Breast epithelium (tissue), 4 donors: ENCODE data around the gene MPO. TPM values are rescaled to one million over a fixed set of nuclear protein-coding genes. Genes with fewer than 3 reads are reported as not detected.

ENCODE experiments used
- DNase-seq, 2 donors: peaks; one replicate each; pipeline ENCODE4 v3.0.0-alpha.2; 2019; ENCODE audit warnings: low spot score in 2 of 2
- H3K27ac ChIP-seq, 2 donors: fragments of 200-600 bp; sonication (generic) in 1 of 2; one replicate each; pipeline ENCODE4 v1.5.1; 2016 to 2019; ENCODE audit warnings: mild to moderate bottlenecking in 1 of 2
- H3K27me3 ChIP-seq, 2 donors: fragments of 200-600 bp; sonication (generic) in 1 of 2; one replicate each; pipeline versions ENCODE4 v1.5.1 to v1.6.0; 2017 to 2019; ENCODE audit warnings: control low read depth in 1 of 2, mild to moderate bottlenecking in 1 of 2
- H3K36me3 ChIP-seq: fragments of 200-600 bp; one replicate; pipeline ENCODE4 v1.5.1; 2019
- H3K4me1 ChIP-seq, 2 donors: fragments of 200-600 bp; sonication (generic); one replicate each; pipeline ENCODE4 v1.5.1; 2016 to 2019; ENCODE audit warnings: control low read depth in 1 of 2
- H3K4me3 ChIP-seq, 3 donors: fragments of 200-600 bp; sonication (generic); 1 replicate in 2 of 3; 2 replicates in 1 of 3; pipeline ENCODE4 v1.5.1; 2016 to 2019; ENCODE audit warnings: mild to moderate bottlenecking in 3 of 3, moderate library complexity in 2 of 3
- H3K9me3 ChIP-seq, 2 donors: fragments of 200-600 bp; sonication (generic) in 1 of 2; one replicate each; pipeline ENCODE4 v1.5.1; 2016 to 2019; ENCODE audit warnings: control low read depth in 1 of 2
- CTCF ChIP-seq, 3 donors: fragments of 450-650 bp; IDR thresholded peaks; one replicate each; pipeline ENCODE4 v1.5.1; 2016 to 2017; ENCODE audit warnings: antibody characterized with exemption in 3 of 3, mild to moderate bottlenecking in 3 of 3, moderate library complexity in 3 of 3
- POLR2A ChIP-seq: fragments of 450-650 bp; IDR thresholded peaks from one replicate; pipeline ENCODE4 v1.6.1; 2016; ENCODE audit warnings: antibody characterized with exemption, mild to moderate bottlenecking, moderate library complexity
- POLR2AphosphoS5 ChIP-seq, 3 donors: sonication (generic); formaldehyde crosslinking; IDR thresholded peaks; one replicate each; pipeline ENCODE4 v1.6.1; 2017; ENCODE audit warnings: antibody characterized with exemption in 3 of 3
- intact Hi-C: fragments of 100-400 bp; cut with DNase I; formaldehyde crosslinking; loops from one replicate; pipeline ENCODE4 v1.15.1; 2023; ENCODE audit warnings: low total_unique reads
- total RNA-seq, 3 donors: library from RNA; depleted of rRNA; stranded (reverse); fragments of >200 nt; gene quantifications; one replicate each; pipeline ENCODE4 v1.1.0, GENCODE V29; 2016

Gene MPO
- total RNA-seq, 3 donors from 2014 or later = 0.16 TPM; not detected in 2

GRCh38 chr17:58264407-58265103 is 16.2 kb downstream of the MPO start:
- no peaks in the 10 kb centered on the region for H3K4me1 ChIP-seq
- H3K4me3 ChIP-seq = no peak overlapping the region
- H3K27ac ChIP-seq = no peak overlapping the region
- H3K36me3 ChIP-seq = no peaks in the 10 kb centered on the region
- no peaks in the 10 kb centered on the region for H3K9me3 ChIP-seq
- peaks cover 0 to 35% of the 10 kb centered on the region in 2 donors for H3K27me3 ChIP-seq
- DNase-seq = no peak
- TF ChIP-seq POLR2AphosphoS5 (IDR thresholded peaks at IDR 0.05) = no peak
- no peak for TF ChIP-seq CTCF (IDR thresholded peaks at IDR 0.05)
- no peak for TF ChIP-seq POLR2A
- intact Hi-C loops = no loop called here

DNA sequence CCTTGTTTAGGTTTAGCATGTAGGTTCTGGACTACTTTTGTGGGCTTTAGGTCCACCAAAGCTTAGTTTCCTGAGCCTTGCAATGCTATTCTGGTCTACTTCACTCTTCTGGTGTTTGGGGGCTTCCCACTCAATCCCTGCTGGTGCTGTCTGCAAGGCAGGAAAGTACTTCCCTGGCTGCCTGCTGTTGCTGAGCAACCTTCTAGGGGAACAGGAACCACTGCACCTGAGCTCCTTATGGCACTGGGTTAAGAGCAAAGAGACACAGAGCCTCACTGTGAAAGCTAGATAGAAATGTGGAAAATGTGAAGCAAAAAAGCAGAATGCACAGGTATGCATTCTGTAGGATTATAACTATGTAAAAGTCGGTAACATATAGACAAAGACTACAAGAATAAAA is 17.0 kb downstream of the MPO start:
- H3K9me3 ChIP-seq = no peaks in the 10 kb centered on the region
- no peak for DNase-seq
- intact Hi-C loops = no loop called here

DNA sequence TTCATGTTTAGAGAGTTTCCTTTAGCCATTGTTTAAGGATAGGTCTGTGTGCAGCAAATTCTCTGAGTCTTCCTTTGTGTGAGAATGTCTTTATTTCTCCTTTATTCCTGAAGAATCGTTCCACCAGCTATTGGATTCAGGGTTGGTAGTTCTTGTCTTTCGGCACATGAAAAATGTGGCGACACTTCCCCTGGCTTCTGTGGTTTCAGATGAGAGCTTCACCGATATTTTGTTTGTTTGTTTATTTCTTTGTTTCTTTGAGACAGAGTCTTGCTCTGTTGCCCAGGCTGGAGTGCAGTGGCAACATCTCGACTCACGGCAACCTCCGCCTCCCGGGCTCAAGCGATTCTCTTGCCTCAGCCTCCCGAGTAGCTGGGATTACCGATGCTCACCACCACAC is 18.6 kb downstream of the MPO start:
- no peak overlapping the region for H3K27ac ChIP-seq
- intact Hi-C loops = no loop called here
- no peak for DNase-seq
- no peaks in the 10 kb centered on the region for H3K4me1 ChIP-seq
- H3K4me3 ChIP-seq = no peak overlapping the region
- TF ChIP-seq CTCF (IDR thresholded peaks at IDR 0.05) (no peak), POLR2AphosphoS5 (IDR thresholded peaks at IDR 0.05) (no peak), POLR2A (no peak)
- no peaks in the 10 kb centered on the region for H3K36me3 ChIP-seq
- peaks cover 0 to 29% of the 10 kb centered on the region in 2 donors for H3K27me3 ChIP-seq
- no peaks in the 10 kb centered on the region for H3K9me3 ChIP-seq

More for the DNA sequence above, 17.0 kb downstream of the MPO start:
- H3K27me3 ChIP-seq = peaks cover 0 to 35% of the 10 kb centered on the region in 2 donors
- H3K36me3 ChIP-seq = no peaks in the 10 kb centered on the region
- no peak overlapping the region for H3K27ac ChIP-seq
- no peak for TF ChIP-seq POLR2AphosphoS5 (IDR thresholded peaks at IDR 0.05)
- TF ChIP-seq POLR2A = no peak
- no peak for TF ChIP-seq CTCF (IDR thresholded peaks at IDR 0.05)
- H3K4me3 ChIP-seq = no peak overlapping the region
- no peaks in the 10 kb centered on the region for H3K4me1 ChIP-seq

- no peak for TF ChIP-seq POLR2AphosphoS5 (IDR thresholded peaks at IDR 0.05)
- TF ChIP-seq POLR2A = no peak
- H3K4me3 ChIP-seq = no peak overlapping the region
- H3K27ac ChIP-seq = no peak overlapping the region
- no peaks in the 10 kb centered on the region for H3K36me3 ChIP-seq
- H3K27me3 ChIP-seq = peaks cover 0 to 17% of the 10 kb centered on the region in 2 donors
- intact Hi-C loops = no loop called here
- no peaks in the 10 kb centered on the region for H3K9me3 ChIP-seq
- no peak for DNase-seq
- no peaks in the 10 kb centered on the region for H3K4me1 ChIP-seq
Measured at GRCh38 chr17:58254803-58255202, 25.9 kb downstream of the MPO start.

- no peak for DNase-seq
- H3K27ac ChIP-seq = no peak overlapping the region
- H3K27me3 ChIP-seq = peaks cover 0 to 21% of the 10 kb centered on the region in 2 donors
- no peak for TF ChIP-seq CTCF (IDR thresholded peaks at IDR 0.05)
- no peak for TF ChIP-seq POLR2AphosphoS5 (IDR thresholded peaks at IDR 0.05)
- TF ChIP-seq POLR2A = no peak
- no peak overlapping the region for H3K4me3 ChIP-seq
- no peaks in the 10 kb centered on the region for H3K4me1 ChIP-seq
- intact Hi-C loops = no loop called here
- no peaks in the 10 kb centered on the region for H3K36me3 ChIP-seq
- no peaks in the 10 kb centered on the region for H3K9me3 ChIP-seq
Measured at GRCh38 chr17:58253082-58253481, 27.7 kb downstream of the MPO start.
